VCaP (cell line): ENCODE measurements around the gene PLA1A.

ENCODE experiments used
- H3K27ac ChIP-seq: fragments of 450-650 bp; 2 replicates; pipeline ENCODE4 v1.5.1; 2017
- CTCF ChIP-seq: fragments of 450-650 bp; conservative IDR thresholded peaks from 2 replicates; pipeline ENCODE4 v1.5.1; 2017; ENCODE audit warnings: mild to moderate bottlenecking, moderate library complexity

PLA1A gene

GRCh38 chr3:119582178-119582577 lies 15.5 kb upstream of the PLA1A start:
- no peak for TF ChIP-seq CTCF
- H3K27ac ChIP-seq = no peak overlapping the region

- no peak for TF ChIP-seq CTCF
- H3K27ac ChIP-seq = no peak overlapping the region
These were observed 12.5 kb upstream of the PLA1A start for GRCh38 chr3:119585208-119585607.

GRCh38 chr3:119585856-119586570 lies 11.7 kb upstream of the PLA1A start:
- no peak for TF ChIP-seq CTCF
- no peak overlapping the region for H3K27ac ChIP-seq

GRCh38 chr3:119586733-119587172 lies 10.9 kb upstream of the PLA1A start:
- no peak overlapping the region for H3K27ac ChIP-seq
- no peak for TF ChIP-seq CTCF

- H3K27ac ChIP-seq = no peak overlapping the region
- TF ChIP-seq CTCF = no peak
These were observed 9.6 kb upstream of the PLA1A start for GRCh38 chr3:119588112-119588511.

GRCh38 chr3:119589102-119589773 lies 8.4 kb upstream of the PLA1A start:
- no peak for TF ChIP-seq CTCF
- no peak overlapping the region for H3K27ac ChIP-seq

- H3K27ac ChIP-seq = no peak overlapping the region
- no peak for TF ChIP-seq CTCF
These were observed 7.0 kb upstream of the PLA1A start for GRCh38 chr3:119590706-119591105.
